Spleen (tissue), 11 donors: Measurements from ENCODE around the gene ZBTB7C. TPM values are rescaled to one million over a fixed set of nuclear protein-coding genes. Genes with fewer than 3 reads are reported as not detected.

Experiments
- DNase-seq: peaks from one replicate; pipeline ENCODE4 v3.0.0-alpha.2; 2020
- H3K27ac ChIP-seq, 8 donors: fragments of 200-600 bp; sonication (generic) in 7 of 8; 1 replicate in 4 of 8; 2 replicates in 4 of 8; pipeline versions ENCODE4 v1.5.0 to v1.8.0; 2016 to 2021; ENCODE audit warnings: inconsistent platforms in 4 of 8, mild to moderate bottlenecking in 4 of 8, moderate library complexity in 1 of 8
- H3K27me3 ChIP-seq, 7 donors: fragments of 200-600 bp; sonication (generic) in 6 of 7; replicated peaks in 1 of 7; 1 replicate in 4 of 7; 2 replicates in 3 of 7; pipeline versions ENCODE4 v1.5.0 to v1.8.0; 2016 to 2021; ENCODE audit warnings: inconsistent platforms in 3 of 7, mild to moderate bottlenecking in 1 of 7
- H3K36me3 ChIP-seq, 6 donors: fragments of 200-600 bp; sonication (generic) in 5 of 6; 1 replicate in 4 of 6; 2 replicates in 2 of 6; pipeline versions ENCODE4 v1.5.0 to v1.8.0; 2016 to 2021; ENCODE audit warnings: inconsistent platforms in 2 of 6
- H3K4me1 ChIP-seq, 6 donors: fragments of 200-600 bp; sonication (generic) in 5 of 6; 1 replicate in 3 of 6; 2 replicates in 3 of 6; pipeline versions ENCODE4 v1.5.0 to v1.8.0; 2016 to 2021; ENCODE audit warnings: inconsistent platforms in 3 of 6
- H3K4me3 ChIP-seq, 8 donors: fragments of 200-600 bp; sonication (generic) in 7 of 8; 1 replicate in 4 of 8; 2 replicates in 4 of 8; pipeline versions ENCODE4 v1.5.0 to v1.8.0; 2016 to 2021; ENCODE audit warnings: inconsistent platforms in 4 of 8, mild to moderate bottlenecking in 4 of 8, moderate library complexity in 2 of 8
- H3K9me3 ChIP-seq, 8 donors: fragments of 200-600 bp; sonication (generic) in 7 of 8; 1 replicate in 4 of 8; 2 replicates in 4 of 8; pipeline versions ENCODE4 v1.5.0 to v1.8.0; 2016 to 2021; ENCODE audit warnings: inconsistent platforms in 4 of 8
- CTCF ChIP-seq, 11 experiments: fragments of 200-600 bp in 7 of 11; fragments of 450-650 bp in 4 of 11; sonication (generic) in 4 of 11; IDR thresholded peaks in 8 of 11; conservative IDR thresholded peaks in 3 of 11; 1 replicate in 7 of 11; 2 replicates in 4 of 11; pipeline versions ENCODE4 v1.4.0 to v1.8.0; 2016 to 2021; ENCODE audit warnings: antibody characterized with exemption in 11 of 11, inconsistent platforms in 4 of 11, mild to moderate bottlenecking in 1 of 11
- POLR2A ChIP-seq, 3 donors: fragments of 450-650 bp; IDR thresholded peaks; one replicate each; pipeline ENCODE4 v1.5.1; 2017; ENCODE audit warnings: antibody characterized with exemption in 3 of 3, mild to moderate bottlenecking in 1 of 3
- POLR2AphosphoS5 ChIP-seq, 3 donors: sonication (generic); formaldehyde crosslinking; IDR thresholded peaks; one replicate each; pipeline ENCODE4 v1.5.1; 2017; ENCODE audit warnings: antibody characterized with exemption in 3 of 3
- WGBS, 5 donors: extraction: QIAGEN DNeasy Blood & Tissue Kit in 3 of 5; methylation state at CpG; one replicate each; pipeline versions ENCODE4 v1.1.5 to v1.1.7; 2013 to 2018; 5-methylcytosine and 5-hydroxymethylcytosine counted together
- intact Hi-C: fragments of 100-400 bp; cut with DNase I; formaldehyde crosslinking; loops from one replicate; pipeline ENCODE4 v1.15.0; 2023; ENCODE audit warnings: low total_unique reads
- polyA plus RNA-seq, 3 donors: library from polyadenylated mRNA; stranded (reverse); fragments of 200-250 nt; gene quantifications; one replicate each; pipeline ENCODE4 v1.2.1, GENCODE V29; 2013
- total RNA-seq, 7 donors: library from RNA; depleted of rRNA in 3 of 7; stranded (reverse); fragments of >200 nt in 3 of 7; fragmentation: NEBNext Ultra II Directional in 4 of 7; extraction: Animal tissue kit (Norgen Biotek cat#: 25700) in 4 of 7; gene quantifications; one replicate each; pipeline versions ENCODE4 v1.1.0 to v1.2.1, GENCODE V29; 2016 to 2021
- donor health status: healthy with polysubstance abuse.
- donor health status: DM: no; HTN: no; CAD: no; lungs with moderate emphysema.
- donor health status: DM: no; HTN: no; CAD: no.
- donor health status: Bipolar disorder and iron deficiency.
- donor health status: healthy.
- donor health status: DM: no; HTN: no; CAD: no.
- donor health status: DM: yes; HTN: yes; CAD: no.

Gene ZBTB7C
- total and polyA plus RNA-seq, 10 donors, result 1.00 to 64.2 (median 18.8) TPM

DNA sequence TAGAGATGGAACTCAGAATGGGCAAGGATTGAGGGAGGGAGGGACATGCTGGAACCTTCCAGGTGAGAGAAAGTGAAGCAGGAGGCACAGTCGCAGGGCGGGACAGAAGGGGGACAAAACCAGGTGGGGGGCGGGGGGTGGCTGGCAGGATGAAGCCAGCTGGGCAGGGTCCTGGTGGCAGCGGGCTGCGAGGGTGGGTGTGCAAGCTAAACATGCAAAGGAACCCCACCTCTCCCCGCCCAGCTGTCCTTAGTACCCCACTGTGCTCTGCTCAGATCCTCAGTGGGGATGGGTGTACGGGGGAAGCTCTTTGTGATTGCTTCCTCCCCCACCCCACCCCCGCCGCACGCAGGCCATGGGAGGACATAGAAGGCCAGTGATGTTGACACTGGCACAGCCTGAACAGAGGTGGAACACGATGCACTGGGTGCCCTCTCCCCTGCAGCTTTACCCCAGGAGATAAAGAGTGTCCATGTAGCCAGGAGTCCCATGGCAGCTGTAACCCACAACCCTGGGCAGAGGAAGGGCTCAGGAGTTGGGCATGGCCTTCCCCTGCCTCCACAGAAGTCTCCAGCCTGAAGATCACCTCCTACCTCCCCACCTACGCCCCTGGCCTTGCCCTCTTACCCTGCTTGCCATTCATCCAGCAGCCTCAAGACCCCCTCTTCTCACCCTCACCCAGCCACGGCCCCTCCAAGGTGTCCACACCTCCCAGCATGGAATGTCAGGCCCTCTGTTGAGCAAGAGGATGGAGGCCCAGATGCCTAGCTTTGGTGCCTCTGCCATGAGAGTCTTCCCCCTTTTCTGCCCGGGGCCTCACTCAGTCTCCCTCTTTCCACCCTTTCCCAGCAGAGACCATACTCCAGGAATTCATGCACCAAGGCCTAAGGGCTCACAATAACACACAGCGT is 206.6 kb downstream of the ZBTB7C start:
- Histone ChIP-seq H3K9me3 (no peaks in the 10 kb centered on the region), H3K4me1 (peaks cover 0 to 26% (median 7%) of the 10 kb centered on the region in 6 donors), H3K4me3 (no peak overlapping the region), H3K36me3 (no peaks in the 10 kb centered on the region), H3K27me3 (peaks cover 0 to 31% (median 0%) of the 10 kb centered on the region in 7 donors), H3K27ac (no peak overlapping the region)
- no peak for DNase-seq
- TF ChIP-seq POLR2A (IDR thresholded peaks at IDR 0.05), result no peak
- no peak for TF ChIP-seq POLR2AphosphoS5 (IDR thresholded peaks at IDR 0.05)
- no peak for TF ChIP-seq CTCF (IDR thresholded peaks at IDR 0.05 in 8 of 11, conservative IDR thresholded peaks at IDR 0.05 in 3 of 11)
- 78 to 88% (median 83%) methylated on average over 15 of the region's 15 CpGs for WGBS, 5 donors
- intact Hi-C loops, result no loop called here

- no peak for TF ChIP-seq CTCF (IDR thresholded peaks at IDR 0.05 in 8 of 11, conservative IDR thresholded peaks at IDR 0.05 in 3 of 11)
- TF ChIP-seq POLR2A (IDR thresholded peaks at IDR 0.05), result no peak
- TF ChIP-seq POLR2AphosphoS5 (IDR thresholded peaks at IDR 0.05), result peak in 1 of 3 donors; percentile 13
- DNase-seq, result no peak
These were observed 207.2 kb downstream of the ZBTB7C start for GRCh38 chr18:48202006-48202348.

GRCh38 chr18:48201337-48202005 is 207.7 kb downstream of the ZBTB7C start:
- DNase-seq, result no peak
- 74 to 88% (median 79%) methylated on average over 10 of the region's 10 CpGs for WGBS, 5 donors
- Histone ChIP-seq H3K9me3 (no peaks in the 10 kb centered on the region), H3K27ac (no peak overlapping the region), H3K36me3 (no peaks in the 10 kb centered on the region), H3K4me3 (no peak overlapping the region), H3K4me1 (peaks cover 0 to 26% (median 7%) of the 10 kb centered on the region in 6 donors), H3K27me3 (peaks cover 0 to 31% (median 0%) of the 10 kb centered on the region in 7 donors)
- TF ChIP-seq POLR2AphosphoS5 (IDR thresholded peaks at IDR 0.05) (no peak), POLR2A (IDR thresholded peaks at IDR 0.05) (no peak), CTCF (IDR thresholded peaks at IDR 0.05 in 8 of 11, conservative IDR thresholded peaks at IDR 0.05 in 3 of 11) (no peak)
- intact Hi-C loops, result no loop called here

More at GRCh38 chr18:48202006-48202348, 207.2 kb downstream of the ZBTB7C start:
- H3K27ac ChIP-seq, result no peak overlapping the region
- H3K9me3 ChIP-seq, result no peaks in the 10 kb centered on the region
- no peaks in the 10 kb centered on the region for H3K36me3 ChIP-seq
- H3K4me3 ChIP-seq, result no peak overlapping the region
- intact Hi-C loops, result no loop called here
- WGBS, 5 donors, result 82 to 86% (median 84%) methylated on average over 9 of the region's 9 CpGs
- H3K27me3 ChIP-seq, result peaks cover 0 to 31% (median 0%) of the 10 kb centered on the region in 7 donors
- H3K4me1 ChIP-seq, result peaks cover 0 to 26% (median 7%) of the 10 kb centered on the region in 6 donors
